A673 (cell line): Measurements from ENCODE around the gene CHAMP1. TPM values are rescaled to one million over a fixed set of nuclear protein-coding genes. Genes with fewer than 3 reads are reported as not detected.

Source experiments
- BruUV-seq: library from RNA; stranded (reverse); fragments of 400-500 nt; replicated peaks from 2 replicates; lab custom pipeline; 2021; lab: Mats Ljungman, UMichigan
- CTCF ChIA-PET: fragments of 300-600 bp; sonication (Branson Sonifier 250); formaldehyde crosslinking; loops from one replicate; lab custom pipeline; 2022; ENCODE audit warnings: antibody characterized with exemption; lab: Charles Lee
- POLR2A ChIA-PET: fragments of 300-600 bp; sonication (Branson Sonifier 250); formaldehyde crosslinking; loops from one replicate; lab custom pipeline; 2022; ENCODE audit warnings: antibody characterized with exemption; ENCODE audit not compliant: low non-redundant PET; lab: Charles Lee
- DNase-seq: peaks from one replicate; pipeline ENCODE4 v3.0.0-alpha.2; 2015; ENCODE audit warnings: low spot score
- H3K27ac ChIP-seq: fragments of 200-600 bp; sonication (generic); 2 replicates; pipeline ENCODE4 v1.5.1; 2016; ENCODE audit warnings: mixed run types, low read depth, mild to moderate bottlenecking, mixed read lengths, antibody characterized with exemption, low read length; ENCODE audit not compliant: poor library complexity, severe bottlenecking
- H3K27me3 ChIP-seq: fragments of 200-600 bp; sonication (generic); replicated peaks from 2 replicates; pipeline ENCODE4 v1.6.1; 2017; ENCODE audit warnings: mixed run types, low read depth, mild to moderate bottlenecking, mixed read lengths, antibody characterized with exemption, low read length; ENCODE audit not compliant: insufficient read depth, poor library complexity
- H3K36me3 ChIP-seq: fragments of 200-600 bp; sonication (generic); 2 replicates; pipeline ENCODE4 v1.6.1; 2016; ENCODE audit warnings: mixed run types, mild to moderate bottlenecking, mixed read lengths, antibody characterized with exemption, low read length; ENCODE audit not compliant: insufficient read depth, poor library complexity, severe bottlenecking
- H3K4me1 ChIP-seq: fragments of 200-600 bp; sonication (generic); 2 replicates; pipeline ENCODE4 v1.6.1; 2017; ENCODE audit warnings: mixed run types, mild to moderate bottlenecking, mixed read lengths, antibody characterized with exemption, low read length; ENCODE audit not compliant: insufficient read depth, poor library complexity, severe bottlenecking
- H3K4me3 ChIP-seq: fragments of 200-600 bp; sonication (generic); 2 replicates; pipeline ENCODE4 v1.5.1; 2016; ENCODE audit warnings: low read depth, mixed run types, mild to moderate bottlenecking, mixed read lengths, low read length; ENCODE audit not compliant: poor library complexity, severe bottlenecking
- H3K9me3 ChIP-seq: fragments of 200-600 bp; sonication (generic); 2 replicates; pipeline ENCODE4 v1.6.1; 2016; ENCODE audit warnings: mixed run types, low read depth, mild to moderate bottlenecking, mixed read lengths, antibody characterized with exemption, low read length; ENCODE audit not compliant: poor library complexity, severe bottlenecking
- EZH2 ChIP-seq: fragments of 200-600 bp; sonication (generic); IDR thresholded peaks from 2 replicates; pipeline ENCODE4 v1.6.1; 2017; ENCODE audit warnings: borderline replicate concordance, low read depth, mild to moderate bottlenecking, mixed read lengths, antibody characterized with exemption, low read length; ENCODE audit not compliant: poor library complexity, severe bottlenecking
- intact Hi-C: fragments of 100-400 bp; cut with micrococcal nuclease; formaldehyde crosslinking; loops from one replicate; pipeline ENCODE4 v1.10.0; 2022; ENCODE audit not compliant: unreplicated experiment
- total RNA-seq: library from RNA; stranded (reverse); gene quantifications from 2 replicates; pipeline ENCODE4 v1.2.3, GENCODE V29; 2021
- TF ChIP-seq, protein P1 (sequence below): fragments of 300-800, 200-600 bp; sonication (generic); conservative IDR thresholded peaks from 2 replicates; pipeline ENCODE4 v1.5.1; 2017; ENCODE audit warnings: low read depth, mild to moderate bottlenecking, antibody characterized with exemption, low read length, moderate library complexity, mixed read lengths

The CHAMP1 gene
- total RNA-seq, 1 experiment from 2014 or later, result 31.8 TPM

- BruUV-seq, result no TSS peak
- Histone ChIP-seq H3K4me3 (no peak overlapping the region), H3K36me3 (peaks cover 64% of the 10 kb centered on the region), H3K4me1 (no peaks in the 10 kb centered on the region), H3K27ac (no peak overlapping the region), H3K27me3 (no peaks in the 10 kb centered on the region), H3K9me3 (no peaks in the 10 kb centered on the region)
- intact Hi-C loops, result no loop called here
- POLR2A ChIA-PET, result no interaction called here
- CTCF ChIA-PET, result no interaction called here
- peak; percentile 11 for DNase-seq
- TF ChIP-seq, protein P1, sequence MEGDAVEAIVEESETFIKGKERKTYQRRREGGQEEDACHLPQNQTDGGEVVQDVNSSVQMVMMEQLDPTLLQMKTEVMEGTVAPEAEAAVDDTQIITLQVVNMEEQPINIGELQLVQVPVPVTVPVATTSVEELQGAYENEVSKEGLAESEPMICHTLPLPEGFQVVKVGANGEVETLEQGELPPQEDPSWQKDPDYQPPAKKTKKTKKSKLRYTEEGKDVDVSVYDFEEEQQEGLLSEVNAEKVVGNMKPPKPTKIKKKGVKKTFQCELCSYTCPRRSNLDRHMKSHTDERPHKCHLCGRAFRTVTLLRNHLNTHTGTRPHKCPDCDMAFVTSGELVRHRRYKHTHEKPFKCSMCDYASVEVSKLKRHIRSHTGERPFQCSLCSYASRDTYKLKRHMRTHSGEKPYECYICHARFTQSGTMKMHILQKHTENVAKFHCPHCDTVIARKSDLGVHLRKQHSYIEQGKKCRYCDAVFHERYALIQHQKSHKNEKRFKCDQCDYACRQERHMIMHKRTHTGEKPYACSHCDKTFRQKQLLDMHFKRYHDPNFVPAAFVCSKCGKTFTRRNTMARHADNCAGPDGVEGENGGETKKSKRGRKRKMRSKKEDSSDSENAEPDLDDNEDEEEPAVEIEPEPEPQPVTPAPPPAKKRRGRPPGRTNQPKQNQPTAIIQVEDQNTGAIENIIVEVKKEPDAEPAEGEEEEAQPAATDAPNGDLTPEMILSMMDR, result no peak
- TF ChIP-seq EZH2, result no peak
These were observed 45.7 kb upstream of the CHAMP1 start for GRCh38 chr13:114268344-114269280.

GRCh38 chr13:114269281-114269770, 45.0 kb upstream of the CHAMP1 start:
- no TSS peak for BruUV-seq
- no peak for DNase-seq
- H3K27ac ChIP-seq, result no peak overlapping the region
- ChIA-PET POLR2A (no interaction called here), CTCF (no interaction called here)
- no peak overlapping the region for H3K4me3 ChIP-seq
- no peaks in the 10 kb centered on the region for H3K4me1 ChIP-seq
- intact Hi-C loops, result no loop called here
- H3K27me3 ChIP-seq, result no peaks in the 10 kb centered on the region
- no peaks in the 10 kb centered on the region for H3K9me3 ChIP-seq
- TF ChIP-seq EZH2, result no peak
- TF ChIP-seq, protein P1, result no peak
- peaks cover 60% of the 10 kb centered on the region for H3K36me3 ChIP-seq

DNA sequence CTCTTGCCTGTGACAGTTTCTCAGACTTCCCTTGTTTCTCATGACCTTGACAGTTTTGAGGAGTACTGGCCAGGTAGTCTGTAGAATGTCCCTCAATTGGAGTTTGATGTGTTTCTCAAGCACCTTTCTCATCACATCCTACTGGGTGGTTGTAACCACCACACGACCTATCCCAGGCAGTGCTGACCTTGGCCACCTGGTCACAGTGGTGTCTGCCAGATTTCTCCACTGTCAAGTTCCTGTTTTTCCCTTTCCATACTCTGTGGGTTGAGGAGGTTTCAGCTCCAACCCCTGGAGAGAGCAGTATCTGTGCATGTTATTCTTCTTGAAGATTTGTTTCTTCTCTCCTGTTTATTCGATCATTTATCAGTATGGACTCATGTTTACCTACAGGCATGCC, 41.3 kb upstream of the CHAMP1 start:
- no peaks in the 10 kb centered on the region for H3K27me3 ChIP-seq
- intact Hi-C loops, result no loop called here
- H3K4me1 ChIP-seq, result no peaks in the 10 kb centered on the region

More for the DNA sequence above, 41.3 kb upstream of the CHAMP1 start:
- ChIA-PET CTCF (no interaction called here), POLR2A (no interaction called here)
- TF ChIP-seq, protein P1, result no peak
- no peak for TF ChIP-seq EZH2
- no TSS peak for BruUV-seq
- no peak overlapping the region for H3K27ac ChIP-seq
- H3K4me3 ChIP-seq, result no peak overlapping the region
- H3K9me3 ChIP-seq, result no peaks in the 10 kb centered on the region
- peaks cover 51% of the 10 kb centered on the region for H3K36me3 ChIP-seq
- no peak for DNase-seq
